ENCODE measurements around the gene RAB40C.

The RAB40C gene

DNA sequence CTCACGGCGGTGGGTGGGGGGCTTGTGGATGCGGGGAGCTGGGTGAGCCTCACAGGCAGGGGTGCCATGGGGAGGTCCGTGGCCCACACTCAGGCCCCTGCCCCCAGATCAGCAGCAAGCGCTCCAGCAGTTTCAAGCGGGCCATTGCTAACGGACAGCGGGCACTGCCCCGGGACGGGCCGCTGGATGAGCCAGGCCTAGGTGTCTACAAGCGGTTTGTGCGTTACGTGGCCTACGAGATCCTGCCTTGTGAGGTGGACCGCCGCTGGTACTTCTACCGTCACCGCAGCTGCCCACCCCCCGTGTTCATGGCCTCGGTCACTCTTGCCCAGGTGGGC lies 86.7 kb downstream of the RAB40C start:
- H2AFZ ChIP-seq (ENCODE audit: low read depth, low read length) = no peak overlapping the region
- H3K4me1 ChIP-seq (ENCODE audit: insufficient read depth, low read length) = peaks cover 22% of the 10 kb centered on the region
- DNase-seq (no peak), ATAC-seq (ENCODE audit: insufficient read depth, low read depth) (no peak)
- H3K4me3 ChIP-seq (ENCODE audit: low read depth in 1 of 2, low read length in 2 of 2) = no peak overlapping the region
- no peak overlapping the region for H3K4me2 ChIP-seq (ENCODE audit: insufficient read depth, low read length)
- H3K9me3 ChIP-seq (ENCODE audit: insufficient read depth, low read length, severe bottlenecking) = no peaks in the 10 kb centered on the region
- peaks cover 54% of the 10 kb centered on the region for H4K20me1 ChIP-seq (ENCODE audit: insufficient read depth, low read length)
- H3K79me2 ChIP-seq (ENCODE audit: insufficient read depth, low read length) = peaks cover 12% of the 10 kb centered on the region
- TF ChIP-seq, protein P1, sequence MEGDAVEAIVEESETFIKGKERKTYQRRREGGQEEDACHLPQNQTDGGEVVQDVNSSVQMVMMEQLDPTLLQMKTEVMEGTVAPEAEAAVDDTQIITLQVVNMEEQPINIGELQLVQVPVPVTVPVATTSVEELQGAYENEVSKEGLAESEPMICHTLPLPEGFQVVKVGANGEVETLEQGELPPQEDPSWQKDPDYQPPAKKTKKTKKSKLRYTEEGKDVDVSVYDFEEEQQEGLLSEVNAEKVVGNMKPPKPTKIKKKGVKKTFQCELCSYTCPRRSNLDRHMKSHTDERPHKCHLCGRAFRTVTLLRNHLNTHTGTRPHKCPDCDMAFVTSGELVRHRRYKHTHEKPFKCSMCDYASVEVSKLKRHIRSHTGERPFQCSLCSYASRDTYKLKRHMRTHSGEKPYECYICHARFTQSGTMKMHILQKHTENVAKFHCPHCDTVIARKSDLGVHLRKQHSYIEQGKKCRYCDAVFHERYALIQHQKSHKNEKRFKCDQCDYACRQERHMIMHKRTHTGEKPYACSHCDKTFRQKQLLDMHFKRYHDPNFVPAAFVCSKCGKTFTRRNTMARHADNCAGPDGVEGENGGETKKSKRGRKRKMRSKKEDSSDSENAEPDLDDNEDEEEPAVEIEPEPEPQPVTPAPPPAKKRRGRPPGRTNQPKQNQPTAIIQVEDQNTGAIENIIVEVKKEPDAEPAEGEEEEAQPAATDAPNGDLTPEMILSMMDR (IDR thresholded peaks at IDR 0.05; ENCODE audit: borderline replicate concordance, extremely low read depth, low read length, poor library complexity, severe bottlenecking) = no peak
- TF ChIP-seq EZH2 (IDR thresholded peaks at IDR 0.05; ENCODE audit: borderline replicate concordance, low read depth, low read length, severe bottlenecking) = no peak
- no peak overlapping the region for H3K27ac ChIP-seq (ENCODE audit: low read length)
- peaks cover 32% of the 10 kb centered on the region for H3K36me3 ChIP-seq (ENCODE audit: insufficient read depth, low read length)
- no peak overlapping the region for H3K9ac ChIP-seq (ENCODE audit: low read depth, low read length)
- H3K27me3 ChIP-seq (ENCODE audit: insufficient read depth, low read length, poor library complexity) = no peaks in the 10 kb centered on the region

DNA sequence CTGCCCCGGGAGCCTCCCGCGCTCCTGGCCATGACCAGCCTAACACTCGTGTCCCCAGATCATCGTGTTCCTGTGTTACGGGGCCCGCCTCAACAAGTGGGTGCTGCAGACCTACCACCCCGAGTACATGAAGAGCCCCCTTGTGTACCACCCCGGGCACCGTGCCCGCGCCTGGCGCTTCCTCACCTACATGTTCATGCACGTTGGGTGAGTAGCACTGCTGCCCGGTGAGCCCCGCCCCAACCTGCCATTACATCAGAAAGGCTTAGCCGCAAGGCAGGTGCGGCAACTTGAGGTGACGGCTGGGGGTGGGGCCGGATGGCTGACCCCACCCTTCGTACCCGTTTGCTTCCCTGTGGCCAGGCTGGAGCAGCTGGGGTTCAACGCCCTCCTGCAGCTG lies 87.0 kb downstream of the RAB40C start:
- H3K27ac ChIP-seq (ENCODE audit: low read length) = no peak overlapping the region
- no peaks in the 10 kb centered on the region for H3K9me3 ChIP-seq (ENCODE audit: insufficient read depth, low read length, severe bottlenecking)
- no peak overlapping the region for H3K9ac ChIP-seq (ENCODE audit: low read depth, low read length)
- peaks cover 56% of the 10 kb centered on the region for H4K20me1 ChIP-seq (ENCODE audit: insufficient read depth, low read length)
- H3K79me2 ChIP-seq (ENCODE audit: insufficient read depth, low read length) = peaks cover 16% of the 10 kb centered on the region
- no peak overlapping the region for H3K4me2 ChIP-seq (ENCODE audit: insufficient read depth, low read length)
- H3K4me1 ChIP-seq (ENCODE audit: insufficient read depth, low read length) = peaks cover 25% of the 10 kb centered on the region
- DNase-seq = no peak
- H3K36me3 ChIP-seq (ENCODE audit: insufficient read depth, low read length) = peaks cover 32% of the 10 kb centered on the region
- ATAC-seq (ENCODE audit: insufficient read depth, low read depth) = no peak
- no peaks in the 10 kb centered on the region for H3K27me3 ChIP-seq (ENCODE audit: insufficient read depth, low read length, poor library complexity)
- TF ChIP-seq EZH2 (IDR thresholded peaks at IDR 0.05; ENCODE audit: borderline replicate concordance, low read depth, low read length, severe bottlenecking) = no peak
- TF ChIP-seq, protein P1 (IDR thresholded peaks at IDR 0.05; ENCODE audit: borderline replicate concordance, extremely low read depth, low read length, poor library complexity, severe bottlenecking) = no peak
- no peak overlapping the region for H3K4me3 ChIP-seq (ENCODE audit: low read depth in 1 of 2, low read length in 2 of 2)
- H2AFZ ChIP-seq (ENCODE audit: low read depth, low read length) = no peak overlapping the region

DNA sequence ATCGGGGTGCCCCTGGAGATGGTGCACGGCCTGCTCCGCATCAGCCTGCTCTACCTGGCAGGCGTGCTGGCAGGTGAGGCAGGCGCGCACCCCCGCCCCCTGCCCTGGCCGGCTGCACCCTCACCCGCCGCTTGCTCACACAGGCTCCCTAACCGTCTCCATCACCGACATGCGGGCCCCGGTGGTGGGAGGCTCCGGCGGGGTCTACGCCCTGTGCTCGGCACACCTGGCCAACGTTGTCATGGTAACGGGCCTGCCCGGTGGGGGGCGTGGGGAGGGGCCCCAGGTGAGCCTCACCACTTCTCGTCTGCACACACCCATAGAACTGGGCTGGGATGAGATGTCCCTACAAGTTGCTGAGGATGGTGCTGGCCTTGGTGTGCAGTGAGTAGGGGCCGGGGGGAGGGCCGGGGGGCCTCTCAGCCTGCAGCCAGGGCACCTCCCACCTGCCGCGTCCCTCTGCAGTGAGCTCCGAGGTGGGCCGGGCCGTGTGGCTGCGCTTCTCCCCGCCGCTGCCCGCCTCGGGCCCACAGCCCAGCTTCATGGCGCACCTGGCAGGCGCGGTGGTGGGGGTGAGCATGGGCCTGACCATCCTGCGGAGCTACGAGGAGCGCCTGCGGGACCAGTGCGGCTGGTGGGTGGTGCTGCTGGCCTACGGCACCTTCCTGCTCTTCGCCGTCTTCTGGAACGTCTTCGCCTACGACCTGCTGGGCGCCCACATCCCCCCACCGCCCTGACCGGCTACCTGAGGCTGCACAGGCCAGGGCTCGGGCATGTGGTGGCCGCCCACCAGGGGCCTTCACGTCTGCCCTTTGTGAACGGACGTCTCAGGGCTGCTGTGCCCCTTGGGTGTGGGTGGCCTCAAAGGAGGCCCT lies 87.7 kb downstream of the RAB40C start:
- Histone ChIP-seq H3K4me1 (ENCODE audit: insufficient read depth, low read length) (peaks cover 32% of the 10 kb centered on the region), H3K9ac (ENCODE audit: low read depth, low read length) (no peak overlapping the region), H3K4me2 (ENCODE audit: insufficient read depth, low read length) (no peak overlapping the region), H2AFZ (ENCODE audit: low read depth, low read length) (no peak overlapping the region), H3K36me3 (ENCODE audit: insufficient read depth, low read length) (peaks cover 32% of the 10 kb centered on the region), H3K4me3 (ENCODE audit: low read depth in 1 of 2, low read length in 2 of 2) (no peak overlapping the region), H4K20me1 (ENCODE audit: insufficient read depth, low read length) (peaks cover 56% of the 10 kb centered on the region), H3K79me2 (ENCODE audit: insufficient read depth, low read length) (peaks cover 22% of the 10 kb centered on the region), H3K27me3 (ENCODE audit: insufficient read depth, low read length, poor library complexity) (no peaks in the 10 kb centered on the region), H3K9me3 (ENCODE audit: insufficient read depth, low read length, severe bottlenecking) (no peaks in the 10 kb centered on the region), H3K27ac (ENCODE audit: low read length) (no peak overlapping the region)
- ATAC-seq (ENCODE audit: insufficient read depth, low read depth) (no peak), DNase-seq (no peak)
- TF ChIP-seq EZH2 (IDR thresholded peaks at IDR 0.05; ENCODE audit: borderline replicate concordance, low read depth, low read length, severe bottlenecking) = no peak
- TF ChIP-seq, protein P1 (IDR thresholded peaks at IDR 0.05; ENCODE audit: borderline replicate concordance, extremely low read depth, low read length, poor library complexity, severe bottlenecking) = no peak

Data from DND-41 (cell line).